Liver (tissue), 9 donors: ENCODE data around the gene SLPI. TPM values are rescaled to one million over a fixed set of nuclear protein-coding genes. Genes with fewer than 3 reads are reported as not detected.

Experiments
- DNase-seq: peaks from one replicate; pipeline ENCODE4 v3.0.0-alpha.2; 2017; ENCODE audit warnings: low spot score
- H3K27ac ChIP-seq, 2 donors: one replicate each; pipeline ENCODE4 v1.7.0; 2013; ENCODE audit warnings: inconsistent platforms in 2 of 2, low read length in 2 of 2, control low read depth in 1 of 2, low read depth in 1 of 2, mild to moderate bottlenecking in 1 of 2
- H3K27me3 ChIP-seq, 4 donors: one replicate each; pipeline versions ENCODE4 v1.6.1 to v1.7.0; 2013; ENCODE audit warnings: low read length in 3 of 4, inconsistent platforms in 1 of 4, mild to moderate bottlenecking in 1 of 4, moderate library complexity in 1 of 4; ENCODE audit not compliant: control insufficient read depth in 4 of 4, insufficient read depth in 4 of 4
- H3K36me3 ChIP-seq, 4 donors: one replicate each; pipeline versions ENCODE4 v1.6.1 to v1.7.0; 2013; ENCODE audit warnings: low read length in 3 of 4, mild to moderate bottlenecking in 3 of 4, low read depth in 1 of 4, moderate library complexity in 1 of 4; ENCODE audit not compliant: control insufficient read depth in 4 of 4, insufficient read depth in 3 of 4
- H3K4me1 ChIP-seq, 4 donors: one replicate each; pipeline versions ENCODE4 v1.6.1 to v1.7.0; 2013; ENCODE audit warnings: low read length in 3 of 4, mild to moderate bottlenecking in 3 of 4, moderate library complexity in 1 of 4; ENCODE audit not compliant: control insufficient read depth in 4 of 4, insufficient read depth in 4 of 4
- H3K4me3 ChIP-seq, 3 donors: one replicate each; pipeline versions ENCODE4 v1.6.1 to v1.7.0; 2013; ENCODE audit warnings: low read length in 3 of 3, control low read depth in 1 of 3, low read depth in 1 of 3, mild to moderate bottlenecking in 1 of 3
- H3K9ac ChIP-seq, 2 donors: one replicate each; pipeline ENCODE4 v1.7.0; 2013; ENCODE audit warnings: low read length in 2 of 2, mild to moderate bottlenecking in 2 of 2, moderate library complexity in 2 of 2, control low read depth in 1 of 2, low read depth in 1 of 2
- H3K9me3 ChIP-seq, 4 donors: one replicate each; pipeline versions ENCODE4 v1.6.1 to v1.7.0; 2013; ENCODE audit warnings: low read length in 3 of 4; ENCODE audit not compliant: control insufficient read depth in 4 of 4
- ATF3 ChIP-seq: IDR thresholded peaks from 2 replicates; pipeline ENCODE4 v1.6.1; 2016; ENCODE audit warnings: antibody characterized with exemption
- CTCF ChIP-seq: fragments of 150-350 bp; IDR thresholded peaks from 2 replicates; pipeline ENCODE4 v1.5.1; 2017; ENCODE audit warnings: improper control_type of control experiment, low read depth, low read length; ENCODE audit not compliant: missing input control
- EGR1 ChIP-seq, 2 donors: IDR thresholded peaks; 2 replicates each; pipeline ENCODE4 v1.6.1; 2016 to 2018; ENCODE audit warnings: antibody characterized with exemption in 2 of 2, low read depth in 2 of 2
- FOXA1 ChIP-seq: IDR thresholded peaks from 2 replicates; pipeline ENCODE4 v1.6.1; 2016; ENCODE audit warnings: antibody characterized with exemption
- FOXA2 ChIP-seq: IDR thresholded peaks from 2 replicates; pipeline ENCODE4 v1.6.1; 2016; ENCODE audit warnings: antibody characterized with exemption
- GABPA ChIP-seq, 2 donors: IDR thresholded peaks in 1 of 2; conservative IDR thresholded peaks in 1 of 2; 2 replicates each; pipeline ENCODE4 v1.6.1; 2016; ENCODE audit warnings: antibody characterized with exemption in 2 of 2, mild to moderate bottlenecking in 1 of 2, moderate library complexity in 1 of 2
- HNF4G ChIP-seq: IDR thresholded peaks from 2 replicates; pipeline ENCODE4 v1.6.1; 2016; ENCODE audit warnings: antibody characterized with exemption
- JUND ChIP-seq, 2 donors: IDR thresholded peaks; 2 replicates each; pipeline ENCODE4 v1.6.1; 2016; ENCODE audit warnings: antibody characterized with exemption in 2 of 2
- MAX ChIP-seq: IDR thresholded peaks from 2 replicates; pipeline ENCODE4 v1.6.1; 2016; ENCODE audit warnings: antibody characterized with exemption
- NR2F2 ChIP-seq: IDR thresholded peaks from 2 replicates; pipeline ENCODE4 v1.6.1; 2016; ENCODE audit warnings: antibody characterized with exemption
- RAD21 ChIP-seq, 2 donors: IDR thresholded peaks; 2 replicates each; pipeline ENCODE4 v1.6.1; 2016; ENCODE audit warnings: antibody characterized with exemption in 2 of 2, mild to moderate bottlenecking in 2 of 2
- REST ChIP-seq: IDR thresholded peaks from 2 replicates; pipeline ENCODE4 v1.6.1; 2016; ENCODE audit warnings: antibody characterized with exemption, mild to moderate bottlenecking
- SP1 ChIP-seq: IDR thresholded peaks from 2 replicates; pipeline ENCODE4 v1.6.1; 2018; ENCODE audit warnings: antibody characterized with exemption, mild to moderate bottlenecking
- TAF1 ChIP-seq: conservative IDR thresholded peaks from 2 replicates; pipeline ENCODE4 v1.6.1; 2016; ENCODE audit warnings: antibody characterized with exemption, mild to moderate bottlenecking
- YY1 ChIP-seq: IDR thresholded peaks from 2 replicates; pipeline ENCODE4 v1.6.1; 2016; ENCODE audit warnings: antibody characterized with exemption, mild to moderate bottlenecking
- ZBTB33 ChIP-seq: IDR thresholded peaks from 2 replicates; pipeline ENCODE4 v1.6.1; 2016; ENCODE audit warnings: antibody characterized with exemption
- WGBS: extraction: QIAGEN DNeasy Blood & Tissue Kit; methylation state at CpG from one replicate; pipeline ENCODE4 v1.1.7; 2013; 5-methylcytosine and 5-hydroxymethylcytosine counted together
- polyA plus RNA-seq, 2 donors: library from polyadenylated mRNA; stranded (reverse) in 1 of 2; unstranded in 1 of 2; fragments of 200-250 nt in 1 of 2; fragments of >200 nt in 1 of 2; fragmentation: Nextera tagmentation in 1 of 2; extraction: Ambion mirVana in 1 of 2; gene quantifications; one replicate each; pipeline versions ENCODE4 v1.2.1 to v1.2.3, GENCODE V29; 2013 to 2015
- total RNA-seq, 2 donors: library from RNA; depleted of rRNA; stranded (reverse); fragments of >200 nt; gene quantifications; one replicate each; pipeline ENCODE4 v1.2.3, GENCODE V29; 2014
- donor health status: healthy.
- donor health status: healthy.
- donor health status: healthy.
- donor health status: healthy.
- donor health status: healthy.

SLPI gene
- total and polyA plus RNA-seq, 4 donors: 1.9 to 308 (median 93.9) TPM

GRCh38 chr20:45289942-45290676 is 35.7 kb upstream of the SLPI start:
- TF ChIP-seq MAX: no peak
- no peak for TF ChIP-seq SP1
- TF ChIP-seq REST: no peak
- no peak for TF ChIP-seq HNF4G
- TF ChIP-seq FOXA2: no peak
- TF ChIP-seq FOXA1: no peak
- no peak for TF ChIP-seq EGR1 (IDR thresholded peaks at IDR 0.05; ENCODE audit: low read depth in 2 of 2)
- TF ChIP-seq JUND (IDR thresholded peaks at IDR 0.05): no peak
- TF ChIP-seq ZBTB33: no peak
- H3K27me3 ChIP-seq: peaks cover 0 to 2% (median 0%) of the 10 kb centered on the region in 4 donors
- peaks cover 0 to 12% (median 6%) of the 10 kb centered on the region in 4 donors for H3K4me1 ChIP-seq
- no peak overlapping the region for H3K4me3 ChIP-seq
- no peaks in the 10 kb centered on the region for H3K9me3 ChIP-seq
- WGBS: 81% methylated on average over 13 of the region's 13 CpGs
- no peak overlapping the region for H3K9ac ChIP-seq
- no peak overlapping the region for H3K27ac ChIP-seq
- no peaks in the 10 kb centered on the region for H3K36me3 ChIP-seq
- no peak for DNase-seq

- no peaks in the 10 kb centered on the region for H3K9me3 ChIP-seq
- no peak overlapping the region for H3K4me3 ChIP-seq
- peaks cover 0 to 11% (median 6%) of the 10 kb centered on the region in 4 donors for H3K4me1 ChIP-seq
- no peaks in the 10 kb centered on the region for H3K36me3 ChIP-seq
- 89% methylated on average over 5 of the region's 5 CpGs for WGBS
- DNase-seq: no peak
- no peak overlapping the region for H3K27ac ChIP-seq
- H3K27me3 ChIP-seq: peaks cover 0 to 2% (median 0%) of the 10 kb centered on the region in 4 donors
- no peak overlapping the region for H3K9ac ChIP-seq
- no peak for TF ChIP-seq FOXA2
- TF ChIP-seq ATF3: no peak
- no peak for TF ChIP-seq SP1
- TF ChIP-seq GABPA (IDR thresholded peaks at IDR 0.05 in 1 of 2, conservative IDR thresholded peaks at IDR 0.05 in 1 of 2): no peak
- no peak for TF ChIP-seq YY1
- no peak for TF ChIP-seq TAF1
- no peak for TF ChIP-seq CTCF
- TF ChIP-seq RAD21 (IDR thresholded peaks at IDR 0.05): no peak
- no peak for TF ChIP-seq EGR1 (IDR thresholded peaks at IDR 0.05; ENCODE audit: low read depth in 2 of 2)
- TF ChIP-seq REST: no peak
- TF ChIP-seq ZBTB33: no peak
- TF ChIP-seq MAX: no peak
- no peak for TF ChIP-seq JUND (IDR thresholded peaks at IDR 0.05)
- no peak for TF ChIP-seq NR2F2
Measured at GRCh38 chr20:45288860-45289259, 34.5 kb upstream of the SLPI start.
